Hepatocyte (in vitro differentiated cells): ENCODE measurements around the gene SLC25A33.

Experiments used
- EZH2phosphoT487 ChIP-seq: fragments of 200-600 bp; sonication (generic); IDR thresholded peaks from one replicate; pipeline ENCODE4 v1.6.1; 2018; ENCODE audit warnings: antibody characterized with exemption, mild to moderate bottlenecking, low read depth, moderate library complexity; ENCODE audit not compliant: unreplicated experiment, severe bottlenecking
- TF ChIP-seq, protein P1 (sequence below): fragments of 200-600 bp; sonication (generic); IDR thresholded peaks from 2 replicates; pipeline ENCODE4 v1.5.1; 2016; ENCODE audit warnings: antibody characterized with exemption, mild to moderate bottlenecking; ENCODE audit not compliant: poor library complexity

DNA sequence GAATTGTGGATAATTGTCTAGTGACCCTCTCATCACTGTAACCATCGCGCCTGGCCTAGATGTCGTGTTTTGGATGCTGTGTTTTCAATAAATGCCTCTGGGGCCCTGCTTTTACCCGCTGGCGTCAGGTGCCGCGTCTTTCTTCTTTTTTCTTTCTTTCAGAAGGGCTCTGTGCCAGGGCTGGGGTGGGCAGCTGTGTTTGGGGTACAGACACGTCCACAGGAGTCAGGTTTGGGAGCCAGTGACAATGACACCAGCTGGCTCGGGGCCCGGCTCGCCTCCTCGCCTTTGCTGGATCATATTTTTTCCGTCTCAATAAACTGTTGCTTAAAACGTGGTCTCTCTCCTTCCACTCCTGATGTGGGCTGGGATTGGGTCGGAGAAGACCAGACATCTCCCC lies 65.6 kb downstream of the SLC25A33 start:
- TF ChIP-seq, protein P1, sequence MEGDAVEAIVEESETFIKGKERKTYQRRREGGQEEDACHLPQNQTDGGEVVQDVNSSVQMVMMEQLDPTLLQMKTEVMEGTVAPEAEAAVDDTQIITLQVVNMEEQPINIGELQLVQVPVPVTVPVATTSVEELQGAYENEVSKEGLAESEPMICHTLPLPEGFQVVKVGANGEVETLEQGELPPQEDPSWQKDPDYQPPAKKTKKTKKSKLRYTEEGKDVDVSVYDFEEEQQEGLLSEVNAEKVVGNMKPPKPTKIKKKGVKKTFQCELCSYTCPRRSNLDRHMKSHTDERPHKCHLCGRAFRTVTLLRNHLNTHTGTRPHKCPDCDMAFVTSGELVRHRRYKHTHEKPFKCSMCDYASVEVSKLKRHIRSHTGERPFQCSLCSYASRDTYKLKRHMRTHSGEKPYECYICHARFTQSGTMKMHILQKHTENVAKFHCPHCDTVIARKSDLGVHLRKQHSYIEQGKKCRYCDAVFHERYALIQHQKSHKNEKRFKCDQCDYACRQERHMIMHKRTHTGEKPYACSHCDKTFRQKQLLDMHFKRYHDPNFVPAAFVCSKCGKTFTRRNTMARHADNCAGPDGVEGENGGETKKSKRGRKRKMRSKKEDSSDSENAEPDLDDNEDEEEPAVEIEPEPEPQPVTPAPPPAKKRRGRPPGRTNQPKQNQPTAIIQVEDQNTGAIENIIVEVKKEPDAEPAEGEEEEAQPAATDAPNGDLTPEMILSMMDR, result no peak
- no peak for TF ChIP-seq EZH2phosphoT487
